ENCODE results near the gene ALCAM. TPM values are rescaled to one million over a fixed set of nuclear protein-coding genes. Genes with fewer than 3 reads are reported as not detected.

The ALCAM gene
- total RNA-seq, 3 donors from 2014 or later, result 20.3 to 223 (median 118) TPM

DNA sequence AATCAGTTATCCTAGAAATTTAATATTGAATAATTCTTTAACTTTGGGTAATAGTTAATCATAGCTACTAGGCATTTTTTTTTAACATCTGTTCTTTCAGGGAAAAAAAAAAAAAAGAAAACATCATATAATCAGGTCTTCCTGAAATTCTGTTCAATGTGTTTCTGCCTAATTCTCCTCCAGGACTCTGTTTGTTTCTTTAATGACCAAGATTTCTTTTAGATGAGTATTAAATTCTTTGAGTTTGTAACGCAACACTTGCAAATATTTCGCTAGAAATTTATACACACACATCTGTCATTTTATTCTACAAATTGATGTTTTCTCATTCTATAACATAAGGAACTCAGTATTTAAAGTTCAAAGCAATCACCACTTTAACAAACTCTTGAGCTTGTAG, 56.7 kb downstream of the ALCAM start:
- Histone ChIP-seq H3K36me3 (no peaks in the 10 kb centered on the region), H3K4me1 (no peaks in the 10 kb centered on the region), H3K9me3 (no peaks in the 10 kb centered on the region), H3K27ac (no peak overlapping the region), H3K27me3 (no peaks in the 10 kb centered on the region), H3K4me3 (no peak overlapping the region)
- no peak for DNase-seq (ENCODE audit: low spot score in 2 of 2)
- no peak for TF ChIP-seq POLR2A (IDR thresholded peaks at IDR 0.05)
- TF ChIP-seq, protein P1, sequence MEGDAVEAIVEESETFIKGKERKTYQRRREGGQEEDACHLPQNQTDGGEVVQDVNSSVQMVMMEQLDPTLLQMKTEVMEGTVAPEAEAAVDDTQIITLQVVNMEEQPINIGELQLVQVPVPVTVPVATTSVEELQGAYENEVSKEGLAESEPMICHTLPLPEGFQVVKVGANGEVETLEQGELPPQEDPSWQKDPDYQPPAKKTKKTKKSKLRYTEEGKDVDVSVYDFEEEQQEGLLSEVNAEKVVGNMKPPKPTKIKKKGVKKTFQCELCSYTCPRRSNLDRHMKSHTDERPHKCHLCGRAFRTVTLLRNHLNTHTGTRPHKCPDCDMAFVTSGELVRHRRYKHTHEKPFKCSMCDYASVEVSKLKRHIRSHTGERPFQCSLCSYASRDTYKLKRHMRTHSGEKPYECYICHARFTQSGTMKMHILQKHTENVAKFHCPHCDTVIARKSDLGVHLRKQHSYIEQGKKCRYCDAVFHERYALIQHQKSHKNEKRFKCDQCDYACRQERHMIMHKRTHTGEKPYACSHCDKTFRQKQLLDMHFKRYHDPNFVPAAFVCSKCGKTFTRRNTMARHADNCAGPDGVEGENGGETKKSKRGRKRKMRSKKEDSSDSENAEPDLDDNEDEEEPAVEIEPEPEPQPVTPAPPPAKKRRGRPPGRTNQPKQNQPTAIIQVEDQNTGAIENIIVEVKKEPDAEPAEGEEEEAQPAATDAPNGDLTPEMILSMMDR (IDR thresholded peaks at IDR 0.05), result no peak
- no peak for TF ChIP-seq POLR2AphosphoS5 (IDR thresholded peaks at IDR 0.05)
- intact Hi-C loops (cut with DNase I; ENCODE audit: low total_unique reads), result no loop called here

DNA sequence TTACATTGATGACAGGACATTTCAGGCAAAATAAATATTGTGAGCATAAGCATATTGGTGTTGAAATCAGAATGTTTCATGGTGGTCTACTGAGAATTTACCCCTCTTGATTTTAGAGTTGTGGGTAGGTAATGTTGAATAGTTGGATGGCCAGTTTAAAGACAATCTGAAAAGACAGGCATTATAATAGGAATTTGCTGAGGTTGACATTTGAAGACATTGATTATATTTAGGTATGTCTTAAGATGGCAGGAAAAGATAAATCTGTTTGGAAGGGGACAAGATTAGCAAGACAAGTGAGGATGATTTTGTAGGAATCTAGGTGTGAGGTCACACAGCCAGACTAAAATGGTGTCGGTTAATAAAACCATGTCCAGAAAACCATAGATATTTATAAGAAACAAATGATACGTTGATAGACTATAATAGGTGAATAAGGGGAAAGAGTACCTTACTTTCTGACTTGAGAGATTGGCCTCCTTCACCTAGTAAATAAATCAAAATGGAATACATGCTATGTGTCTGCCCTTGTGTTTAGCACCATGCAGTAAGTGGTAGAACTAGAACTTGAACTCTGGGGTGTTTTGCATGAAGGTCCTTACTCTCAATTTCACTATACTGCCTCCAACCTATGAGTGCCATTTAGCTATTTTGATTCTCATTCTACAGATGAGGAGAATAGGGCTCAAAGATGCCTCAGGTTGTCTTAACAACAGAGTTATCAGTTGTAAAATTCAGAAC, 57.9 kb downstream of the ALCAM start:
- H3K4me1 ChIP-seq, result no peaks in the 10 kb centered on the region
- H3K27me3 ChIP-seq, result no peaks in the 10 kb centered on the region
- H3K36me3 ChIP-seq, result no peaks in the 10 kb centered on the region
- no peaks in the 10 kb centered on the region for H3K9me3 ChIP-seq
- no peak for DNase-seq (ENCODE audit: low spot score in 2 of 2)
- TF ChIP-seq, protein P1 (IDR thresholded peaks at IDR 0.05), result no peak
- TF ChIP-seq POLR2A (IDR thresholded peaks at IDR 0.05) (no peak), POLR2AphosphoS5 (IDR thresholded peaks at IDR 0.05) (no peak)
- no peak overlapping the region for H3K27ac ChIP-seq
- intact Hi-C loops (cut with DNase I; ENCODE audit: low total_unique reads), result no loop called here
- no peak overlapping the region for H3K4me3 ChIP-seq

DNA sequence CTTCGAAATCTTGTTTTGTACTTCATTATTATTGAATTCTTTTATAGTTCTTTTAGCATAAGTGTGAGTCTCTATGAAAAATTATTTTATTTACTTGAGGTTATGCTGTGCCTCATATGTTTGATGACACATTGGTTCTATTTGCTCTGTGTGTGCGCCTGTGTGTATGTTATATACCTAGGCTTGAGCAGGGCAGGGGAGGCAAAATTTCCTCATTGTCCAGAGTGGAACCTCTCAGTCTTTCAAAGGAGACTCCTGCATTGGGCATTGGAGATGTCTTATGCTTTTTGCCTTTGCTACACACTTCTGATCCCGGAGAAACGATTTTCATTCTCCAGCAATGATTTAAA, 58.4 kb downstream of the ALCAM start:
- no peak overlapping the region for H3K27ac ChIP-seq
- no peaks in the 10 kb centered on the region for H3K27me3 ChIP-seq
- H3K9me3 ChIP-seq, result no peaks in the 10 kb centered on the region
- no peaks in the 10 kb centered on the region for H3K4me1 ChIP-seq
- no peak for DNase-seq (ENCODE audit: low spot score in 2 of 2)
- H3K4me3 ChIP-seq, result no peak overlapping the region
- TF ChIP-seq, protein P1 (IDR thresholded peaks at IDR 0.05), result no peak
- TF ChIP-seq POLR2AphosphoS5 (IDR thresholded peaks at IDR 0.05), result no peak
- TF ChIP-seq POLR2A (IDR thresholded peaks at IDR 0.05), result no peak
- H3K36me3 ChIP-seq, result no peaks in the 10 kb centered on the region
- intact Hi-C loops (cut with DNase I; ENCODE audit: low total_unique reads), result no loop called here

DNA sequence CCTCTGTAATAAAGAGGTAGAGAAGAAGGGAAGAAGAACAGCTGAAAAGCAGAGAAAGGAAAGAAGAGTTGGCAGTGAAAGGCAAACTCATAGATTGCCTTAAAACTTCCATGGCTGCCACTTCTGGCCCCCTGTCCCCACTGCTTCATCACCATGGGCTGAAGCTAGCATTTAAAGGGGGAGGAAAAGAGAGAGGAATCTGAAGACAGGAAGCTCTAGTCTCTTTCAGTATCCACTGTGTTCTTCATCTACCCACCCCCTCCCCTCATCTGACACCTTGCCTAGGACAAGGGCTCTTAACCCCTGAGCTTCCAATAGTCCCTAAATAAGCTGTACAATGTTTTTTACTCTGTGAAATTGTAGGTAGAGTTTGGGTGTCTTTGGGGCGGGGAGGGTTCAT, 60.6 kb downstream of the ALCAM start:
- Histone ChIP-seq H3K27ac (no peak overlapping the region), H3K9me3 (no peaks in the 10 kb centered on the region), H3K4me1 (no peaks in the 10 kb centered on the region), H3K4me3 (no peak overlapping the region), H3K36me3 (no peaks in the 10 kb centered on the region), H3K27me3 (no peaks in the 10 kb centered on the region)
- no peak for DNase-seq (ENCODE audit: low spot score in 2 of 2)
- no peak for TF ChIP-seq POLR2A (IDR thresholded peaks at IDR 0.05)
- no peak for TF ChIP-seq POLR2AphosphoS5 (IDR thresholded peaks at IDR 0.05)
- TF ChIP-seq, protein P1 (IDR thresholded peaks at IDR 0.05), result no peak
- intact Hi-C loops (cut with DNase I; ENCODE audit: low total_unique reads), result no loop called here

DNA sequence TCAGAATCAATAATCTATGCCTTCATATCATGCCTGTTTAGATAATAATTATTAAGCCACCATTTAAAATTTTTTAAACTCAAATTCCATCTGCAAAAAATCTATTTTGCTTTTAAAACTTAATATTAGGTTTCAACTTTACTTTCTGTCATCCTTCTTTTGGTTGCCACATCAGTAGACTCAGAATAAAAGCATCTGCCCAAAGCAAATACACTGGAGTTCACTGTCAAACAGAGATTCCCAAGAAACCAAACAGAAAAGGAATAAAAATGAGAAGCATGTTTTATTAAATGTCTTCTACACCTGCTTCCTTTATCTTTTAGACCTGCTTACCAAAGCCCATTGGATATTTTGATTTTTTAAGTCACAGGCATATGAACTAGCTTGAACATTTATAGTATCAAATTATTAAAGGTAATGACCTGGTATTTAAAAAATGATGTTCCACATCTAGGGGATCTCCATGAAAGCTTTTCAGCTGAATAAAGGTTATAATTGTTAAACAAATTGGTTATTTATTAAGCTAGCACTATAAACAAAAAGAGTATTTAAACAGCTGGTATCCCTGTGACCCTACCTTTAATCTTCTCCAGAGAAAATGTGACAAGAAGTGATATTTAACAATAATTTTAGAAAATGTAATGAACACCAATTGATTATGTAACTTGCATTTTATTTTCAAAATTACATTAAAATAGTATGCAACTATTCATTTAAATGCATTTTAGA, 62.5 kb downstream of the ALCAM start:
- no peaks in the 10 kb centered on the region for H3K36me3 ChIP-seq
- intact Hi-C loops (cut with DNase I; ENCODE audit: low total_unique reads), result no loop called here
- no peaks in the 10 kb centered on the region for H3K4me1 ChIP-seq

More for the DNA sequence above, 62.5 kb downstream of the ALCAM start:
- Histone ChIP-seq H3K9me3 (no peaks in the 10 kb centered on the region), H3K27ac (no peak overlapping the region), H3K27me3 (no peaks in the 10 kb centered on the region), H3K4me3 (no peak overlapping the region)
- DNase-seq (ENCODE audit: low spot score in 2 of 2), result no peak
- TF ChIP-seq POLR2A (IDR thresholded peaks at IDR 0.05), result no peak
- TF ChIP-seq, protein P1 (IDR thresholded peaks at IDR 0.05), result no peak
- TF ChIP-seq POLR2AphosphoS5 (IDR thresholded peaks at IDR 0.05), result no peak
